Hepatic stellate cell (primary cell): ENCODE data around the gene HACE1.
"Not testable (repeated sequence)": the region's sequence is repeated elsewhere in the genome, so short reads cannot be mapped to it uniquely, and the experiment has no call there.

ENCODE experiments used
- DNase-seq: peaks from one replicate; pipeline ENCODE4 v3.0.0; 2011; ENCODE audit warnings: low spot score

Gene HACE1

DNA sequence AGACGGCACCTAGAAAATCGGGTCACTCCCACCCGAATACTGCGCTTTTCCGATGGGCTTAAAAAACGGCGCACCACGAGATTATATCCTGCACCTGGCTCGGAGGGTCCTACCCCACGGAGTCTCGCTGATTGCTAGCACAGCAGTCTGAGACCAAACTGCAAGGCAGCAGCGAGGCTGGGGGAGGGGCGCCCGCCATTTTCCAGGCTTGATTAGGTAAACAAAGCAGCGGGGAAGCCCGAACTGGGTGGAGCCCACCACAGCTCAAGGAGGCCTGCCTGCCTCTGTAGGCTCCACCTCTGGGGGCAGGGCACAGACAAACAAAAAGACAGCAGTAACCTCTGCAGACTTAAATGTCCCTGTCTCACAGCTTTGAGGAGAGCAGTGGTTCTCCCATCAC is 122.2 kb downstream of the HACE1 start:
- not testable (repeated sequence) for DNase-seq

- DNase-seq, result no peak
Measured at GRCh38 chr6:104736545-104736944, 123.2 kb downstream of the HACE1 start.

GRCh38 chr6:104730450-104730849 is 129.3 kb downstream of the HACE1 start:
- DNase-seq, result no peak

GRCh38 chr6:104729433-104729832 is 130.3 kb downstream of the HACE1 start:
- no peak for DNase-seq

DNA sequence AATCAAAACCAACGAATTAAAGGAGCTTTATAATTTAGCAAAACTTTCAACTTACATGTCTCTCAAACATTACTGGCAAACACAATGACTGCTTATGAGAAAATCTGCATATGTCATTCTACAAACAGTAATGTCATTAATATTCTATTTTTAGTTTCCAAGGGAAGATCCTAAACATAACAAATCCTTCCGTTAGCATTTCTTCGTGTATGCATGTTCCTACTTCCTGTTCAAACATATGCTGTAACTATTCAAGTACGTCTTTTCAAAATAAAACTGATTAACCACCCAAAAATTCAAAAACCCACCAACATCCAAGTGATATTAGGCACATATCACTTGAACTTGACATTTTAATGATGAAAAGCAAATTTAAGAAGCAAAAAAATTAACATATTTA is 131.3 kb downstream of the HACE1 start:
- DNase-seq, result peak; percentile 53

GRCh38 chr6:104718672-104719071 is 141.0 kb downstream of the HACE1 start:
- DNase-seq, result no peak

DNA sequence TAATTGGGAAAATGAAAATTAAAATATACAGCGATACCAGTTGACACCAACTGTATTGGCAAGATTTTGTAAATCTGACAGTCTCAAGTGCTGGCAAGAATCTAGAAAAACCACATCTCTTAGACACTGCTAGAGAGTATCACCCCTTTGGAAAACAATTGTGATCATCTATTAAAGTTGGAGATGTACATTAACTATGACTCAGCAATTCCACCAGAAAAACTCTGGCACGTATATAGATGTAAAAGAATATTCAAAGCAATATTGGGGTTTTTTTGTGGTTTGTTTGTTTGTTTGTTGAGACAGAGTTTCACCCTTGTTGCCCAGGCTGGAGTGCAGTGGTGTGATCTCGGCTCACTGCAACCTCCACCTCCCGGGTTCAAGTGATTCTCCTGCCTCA is 142.9 kb downstream of the HACE1 start:
- no peak for DNase-seq

- no peak for DNase-seq
Measured at GRCh38 chr6:104714796-104715195, 144.9 kb downstream of the HACE1 start.

GRCh38 chr6:104713982-104714381 is 145.7 kb downstream of the HACE1 start:
- no peak for DNase-seq

GRCh38 chr6:104711371-104711770 is 148.3 kb downstream of the HACE1 start:
- DNase-seq, result no peak

GRCh38 chr6:104710543-104711335 is 149.0 kb downstream of the HACE1 start:
- DNase-seq, result no peak

GRCh38 chr6:104705916-104706442 is 153.7 kb downstream of the HACE1 start:
- no peak for DNase-seq

GRCh38 chr6:104705095-104705707 is 154.5 kb downstream of the HACE1 start:
- DNase-seq, result no peak

DNA sequence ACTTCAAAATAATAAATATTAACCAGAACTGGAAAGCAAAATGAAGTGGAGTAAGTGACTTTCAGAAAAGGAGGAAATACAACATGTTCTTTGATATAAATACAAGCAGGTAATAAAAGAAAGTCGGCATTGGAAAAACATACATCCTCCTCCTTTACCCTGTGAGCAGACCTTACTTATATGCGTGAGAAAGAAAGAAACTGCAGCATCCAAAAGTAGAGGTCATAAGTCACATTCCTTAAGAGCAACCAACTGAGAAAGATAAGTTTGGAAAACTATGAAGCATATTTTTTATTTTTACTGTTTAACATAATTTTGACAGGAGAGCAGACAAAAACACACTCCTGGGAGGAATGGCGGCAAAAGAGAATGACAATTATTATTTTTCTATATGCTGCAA is 155.5 kb downstream of the HACE1 start:
- DNase-seq, result no peak

GRCh38 chr6:104702126-104702841 is 157.4 kb downstream of the HACE1 start:
- DNase-seq, result no peak

- DNase-seq, result no peak
Measured at GRCh38 chr6:104700371-104701185, 159.1 kb downstream of the HACE1 start.

- no peak for DNase-seq
Measured at GRCh38 chr6:104699593-104700329, 160.0 kb downstream of the HACE1 start.

DNA sequence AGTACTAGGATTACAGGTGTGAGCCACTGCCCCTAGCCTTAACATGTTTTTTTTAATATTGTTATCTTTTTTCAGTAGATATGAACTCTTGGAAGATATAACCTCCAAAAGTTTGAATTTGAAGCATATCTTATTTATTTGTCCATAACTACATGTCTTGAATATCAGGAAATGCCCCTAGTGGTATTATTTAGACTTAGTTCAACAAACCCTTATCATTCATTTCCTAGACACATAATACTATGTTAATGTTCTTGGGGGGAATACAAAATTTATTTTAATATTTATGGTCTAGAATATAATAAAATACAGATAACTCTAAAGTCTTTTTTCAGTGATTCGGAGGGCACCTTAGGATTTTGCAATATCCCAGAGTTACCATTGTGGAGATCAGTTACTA is 160.7 kb downstream of the HACE1 start:
- DNase-seq, result no peak

DNA sequence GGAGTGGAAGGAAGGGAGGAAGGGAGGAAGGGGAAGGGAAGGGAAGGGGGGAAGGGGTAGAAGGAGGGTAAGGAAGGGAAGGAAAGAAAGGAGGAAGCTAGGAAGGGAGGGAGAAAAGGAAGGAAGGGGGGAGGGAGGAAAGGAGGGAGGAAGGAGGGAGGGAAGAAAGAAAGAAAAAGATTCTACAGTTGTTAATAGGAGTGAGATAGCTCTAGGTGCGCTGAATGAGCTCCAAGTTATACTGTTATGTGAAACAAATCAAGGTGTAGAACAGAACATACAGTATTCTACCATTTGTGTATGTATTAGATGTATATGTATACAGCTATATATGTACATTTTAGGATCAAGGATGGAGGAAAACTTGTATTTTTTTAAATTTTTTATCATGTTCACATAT is 167.7 kb downstream of the HACE1 start:
- no peak for DNase-seq

DNA sequence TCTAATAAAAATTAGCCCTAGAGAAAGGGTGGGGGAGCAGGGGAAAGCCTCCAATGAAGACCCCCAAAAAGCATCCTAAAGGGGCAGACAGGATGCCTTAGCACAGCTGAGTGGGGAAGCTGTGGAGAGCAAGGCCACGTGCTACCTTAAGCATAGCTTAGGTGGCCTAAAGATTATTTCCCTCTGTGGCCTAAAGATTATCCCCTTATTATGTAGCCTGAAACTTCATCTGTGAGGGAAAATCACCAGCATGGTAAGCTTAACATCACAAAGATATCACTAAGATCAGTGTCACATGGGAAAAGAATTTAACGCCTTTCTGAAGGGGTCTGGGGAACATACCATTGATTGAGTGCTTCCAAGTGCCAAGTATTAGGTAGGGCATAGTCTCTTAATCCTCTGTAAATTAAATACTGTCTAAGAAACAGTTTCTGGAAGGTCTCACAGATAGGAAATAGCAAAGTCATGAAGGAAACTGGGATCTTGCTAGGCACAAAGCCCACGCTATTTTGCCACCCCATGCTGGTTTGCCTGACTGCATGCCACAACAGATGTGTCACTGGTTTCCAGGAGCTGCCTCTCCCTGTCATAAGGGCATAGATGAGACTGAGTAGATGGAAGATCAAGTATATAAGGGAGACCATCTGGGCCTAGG is 170.0 kb downstream of the HACE1 start:
- no peak for DNase-seq
